ENCODE results near the gene NETO1. TPM values are rescaled to one million over a fixed set of nuclear protein-coding genes. Genes with fewer than 3 reads are reported as not detected.

Gene NETO1
- total RNA-seq, 1 experiment from 2014 or later, result 5.9 TPM

DNA sequence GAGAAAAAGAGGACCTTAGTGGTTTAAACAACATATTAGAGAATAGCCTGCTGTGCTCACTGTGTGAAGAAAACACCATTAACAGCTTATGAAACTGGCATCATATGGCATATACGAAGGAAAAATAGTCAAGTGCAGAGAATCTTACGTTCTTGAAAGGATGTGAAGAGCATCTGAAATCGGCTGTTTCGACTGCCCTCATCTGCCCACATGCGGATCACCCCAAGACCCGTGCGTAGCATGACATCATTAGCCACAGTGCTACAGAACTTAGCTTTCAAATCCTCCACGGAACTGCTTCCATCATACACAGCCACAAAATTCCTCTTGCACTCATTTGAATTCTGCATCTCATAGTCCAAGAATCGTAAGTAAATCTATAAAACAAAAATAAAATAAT lies 84.3 kb downstream of the NETO1 start:
- no peak for DNase-seq
- 100% methylated on average over 1 of the region's 9 CpGs for WGBS (ENCODE audit: extremely low coverage, insufficient read length, low lambda C conversion rate)
- H4K8ac ChIP-seq (replicated peaks; ENCODE audit: insufficient read length, low read depth, low read length), result no peak overlapping the region
- TF ChIP-seq CTCF (conservative IDR thresholded peaks at IDR 0.05), result no peak
- H2BK120ac ChIP-seq (ENCODE audit: low read depth, low read length, poor library complexity, severe bottlenecking), result no peak overlapping the region
- no peak overlapping the region for H3K4me2 ChIP-seq (ENCODE audit: insufficient read depth, insufficient read length, low read length)
- H3K23me2 ChIP-seq (ENCODE audit: insufficient read length, low read depth, low read length, poor library complexity, severe bottlenecking), result no peaks in the 10 kb centered on the region
- no peak overlapping the region for H3K14ac ChIP-seq (ENCODE audit: insufficient read depth, low read length)
- no peaks in the 10 kb centered on the region for H3K9me3 Mint-ChIP-seq
- H3K4me1 Mint-ChIP-seq, result no peaks in the 10 kb centered on the region
- H2BK15ac ChIP-seq (ENCODE audit: low read depth, low read length), result no peak overlapping the region
- H3K4me3 Mint-ChIP-seq, result no peak overlapping the region
- no peaks in the 10 kb centered on the region for H3K79me1 ChIP-seq (ENCODE audit: insufficient read depth, low read depth, low read length, poor library complexity, severe bottlenecking)
- H2BK5ac ChIP-seq (ENCODE audit: insufficient read length, low read length), result no peak overlapping the region
- no peak overlapping the region for H3K56ac ChIP-seq (ENCODE audit: insufficient read length, low read depth, low read length)
- no peak overlapping the region for H2BK20ac ChIP-seq (ENCODE audit: low read depth, low read length, poor library complexity, severe bottlenecking)
- no peaks in the 10 kb centered on the region for H3K4me1 ChIP-seq (ENCODE audit: insufficient read depth, low read length)
- no peak overlapping the region for H3K18ac ChIP-seq (ENCODE audit: insufficient read length, low read depth, low read length)
- H3K79me2 ChIP-seq (ENCODE audit: insufficient read depth, low read length), result no peaks in the 10 kb centered on the region
- no peaks in the 10 kb centered on the region for H4K20me1 ChIP-seq (ENCODE audit: control insufficient read depth, insufficient read depth, insufficient read length)
- no peak overlapping the region for H4K5ac ChIP-seq (ENCODE audit: insufficient read length, low read depth, low read length)
- no peak overlapping the region for H4K91ac ChIP-seq (ENCODE audit: insufficient read length, low read depth, low read length)
- H2BK12ac ChIP-seq (ENCODE audit: insufficient read length, low read depth, low read length), result no peak overlapping the region
- no peaks in the 10 kb centered on the region; the same call in 1 of the 2 replicates for H3K27me3 Mint-ChIP-seq (ENCODE audit: low read depth)
- no peak overlapping the region for H2AFZ ChIP-seq (ENCODE audit: low read length)
- H2AK5ac ChIP-seq (ENCODE audit: insufficient read length, low read length), result no peak overlapping the region
- no peak overlapping the region for H3K27ac ChIP-seq (ENCODE audit: insufficient read length, low read depth, low read length)
- H3K27me3 ChIP-seq (ENCODE audit: insufficient read depth, low read length), result no peaks in the 10 kb centered on the region
- no peak overlapping the region for H3K23ac ChIP-seq (ENCODE audit: insufficient read length, low read depth, low read length)
- no peak overlapping the region for H3T11ph ChIP-seq (ENCODE audit: low read length)
- no peak overlapping the region for H3K4ac ChIP-seq (ENCODE audit: low read depth, low read length)
- no peak overlapping the region for H3K27ac Mint-ChIP-seq
- no peak overlapping the region for H3K9ac ChIP-seq (ENCODE audit: extremely low read depth, insufficient read length, low read length)
- no peaks in the 10 kb centered on the region for H3K9me3 ChIP-seq (ENCODE audit: control insufficient read depth, low read depth, low read length)
- H3K36me3 Mint-ChIP-seq (ENCODE audit: insufficient read depth in 1 of 3, low read depth in 3 of 3), result no peaks in the 10 kb centered on the region; a peak in 2 of 7 replicates
